ENCODE data around the gene FBXL13.

DNA sequence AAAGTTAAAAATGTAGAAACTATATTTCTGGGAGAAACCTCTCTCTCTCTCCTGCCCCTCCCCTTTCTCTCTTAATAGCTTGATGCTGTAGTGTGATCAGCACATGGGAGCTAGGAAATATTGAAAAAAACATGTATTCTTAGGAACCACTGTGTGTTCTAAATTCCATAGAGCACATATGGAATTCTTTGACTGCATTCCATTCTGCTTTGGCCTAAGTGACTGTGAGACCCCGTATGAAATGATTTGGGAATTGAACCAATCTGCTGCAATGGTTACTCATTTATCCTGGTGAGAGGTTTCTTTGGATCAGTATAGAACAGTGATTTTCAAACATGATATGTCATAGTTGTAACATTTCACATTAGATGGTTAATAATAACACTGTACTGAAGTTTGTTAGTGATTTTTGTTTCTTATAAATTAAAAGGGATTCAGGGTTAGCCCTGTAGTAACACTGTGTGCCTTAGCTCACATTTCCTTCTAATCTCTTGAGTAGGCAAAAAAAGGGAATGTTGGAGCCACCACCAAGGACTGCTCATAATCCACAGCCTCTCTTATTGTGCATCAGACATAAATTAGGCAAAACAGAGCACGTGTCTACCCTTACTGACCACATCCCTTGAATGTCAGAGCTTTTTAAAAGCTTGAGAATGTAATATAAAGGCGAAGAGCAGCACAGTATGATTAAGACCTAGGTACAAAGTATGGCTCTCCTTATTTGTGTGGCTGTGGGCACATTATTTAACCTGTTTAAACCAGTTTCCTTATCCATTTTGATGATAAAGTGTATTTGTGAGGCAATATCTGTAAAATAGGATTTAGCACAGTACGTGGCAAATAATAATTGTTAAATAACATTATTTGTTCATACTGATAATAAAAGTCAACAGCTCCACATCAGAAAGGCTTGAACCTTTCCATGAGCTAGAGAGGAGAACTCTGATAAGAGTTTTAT lies 256.7 kb downstream of the FBXL13 start:
- TF ChIP-seq, protein P1, sequence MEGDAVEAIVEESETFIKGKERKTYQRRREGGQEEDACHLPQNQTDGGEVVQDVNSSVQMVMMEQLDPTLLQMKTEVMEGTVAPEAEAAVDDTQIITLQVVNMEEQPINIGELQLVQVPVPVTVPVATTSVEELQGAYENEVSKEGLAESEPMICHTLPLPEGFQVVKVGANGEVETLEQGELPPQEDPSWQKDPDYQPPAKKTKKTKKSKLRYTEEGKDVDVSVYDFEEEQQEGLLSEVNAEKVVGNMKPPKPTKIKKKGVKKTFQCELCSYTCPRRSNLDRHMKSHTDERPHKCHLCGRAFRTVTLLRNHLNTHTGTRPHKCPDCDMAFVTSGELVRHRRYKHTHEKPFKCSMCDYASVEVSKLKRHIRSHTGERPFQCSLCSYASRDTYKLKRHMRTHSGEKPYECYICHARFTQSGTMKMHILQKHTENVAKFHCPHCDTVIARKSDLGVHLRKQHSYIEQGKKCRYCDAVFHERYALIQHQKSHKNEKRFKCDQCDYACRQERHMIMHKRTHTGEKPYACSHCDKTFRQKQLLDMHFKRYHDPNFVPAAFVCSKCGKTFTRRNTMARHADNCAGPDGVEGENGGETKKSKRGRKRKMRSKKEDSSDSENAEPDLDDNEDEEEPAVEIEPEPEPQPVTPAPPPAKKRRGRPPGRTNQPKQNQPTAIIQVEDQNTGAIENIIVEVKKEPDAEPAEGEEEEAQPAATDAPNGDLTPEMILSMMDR (conservative IDR thresholded peaks at IDR 0.05 in 1 of 2, IDR thresholded peaks at IDR 0.05 in 1 of 2; ENCODE audit: extremely low read depth in 1 of 2, insufficient read depth in 1 of 2, low read depth in 1 of 2, low read length in 2 of 2) = no peak
- TF ChIP-seq EZH2 (IDR thresholded peaks at IDR 0.05; ENCODE audit: borderline replicate concordance, low read length) = no peak

Data from mammary epithelial cell (primary cell).